Fibroblast of villous mesenchyme (primary cell): ENCODE data around the gene NFYA. TPM values are rescaled to one million over a fixed set of nuclear protein-coding genes. Genes with fewer than 3 reads are reported as not detected.

Experiments used
- DNase-seq: peaks from one replicate; pipeline ENCODE4 v3.0.0-alpha.2; 2010; ENCODE audit warnings: low read depth
- H3K4me3 ChIP-seq: 2 replicates; pipeline ENCODE4 v1.5.1; 2011; ENCODE audit warnings: low read depth, mild to moderate bottlenecking, low read length
- total RNA-seq: library from RNA; depleted of rRNA; stranded (reverse); fragments of >200 nt; gene quantifications from 2 replicates; pipeline ENCODE4 v1.2.3, GENCODE V29; 2012
- TF ChIP-seq, protein P1 (sequence below): IDR thresholded peaks from 2 replicates; pipeline ENCODE4 v1.5.1; 2012; ENCODE audit warnings: low read depth, mild to moderate bottlenecking, low read length; ENCODE audit not compliant: insufficient read depth

The NFYA gene
- total RNA-seq, 1 donor, result 10.4 TPM

DNA sequence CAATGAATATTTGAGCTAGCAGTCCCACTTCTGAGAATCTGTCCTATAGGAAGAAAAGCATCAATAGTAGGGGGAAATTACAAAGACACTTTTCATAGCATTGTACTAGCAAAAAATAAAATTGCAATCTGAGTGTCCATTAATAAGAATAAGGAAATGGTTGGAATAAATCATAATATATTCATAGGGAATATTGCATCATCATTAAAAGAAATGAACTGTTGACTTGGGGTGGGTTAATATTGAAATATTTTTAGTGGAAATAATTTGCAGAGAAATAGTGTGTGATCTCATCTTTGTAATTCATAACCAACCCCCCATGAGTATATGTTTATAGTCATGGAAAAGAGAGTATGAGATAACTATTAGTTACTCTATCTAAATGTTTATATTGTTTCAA is 12.4 kb downstream of the NFYA start:
- DNase-seq, result no peak
- H3K4me3 ChIP-seq, result no peak overlapping the region
- TF ChIP-seq, protein P1, sequence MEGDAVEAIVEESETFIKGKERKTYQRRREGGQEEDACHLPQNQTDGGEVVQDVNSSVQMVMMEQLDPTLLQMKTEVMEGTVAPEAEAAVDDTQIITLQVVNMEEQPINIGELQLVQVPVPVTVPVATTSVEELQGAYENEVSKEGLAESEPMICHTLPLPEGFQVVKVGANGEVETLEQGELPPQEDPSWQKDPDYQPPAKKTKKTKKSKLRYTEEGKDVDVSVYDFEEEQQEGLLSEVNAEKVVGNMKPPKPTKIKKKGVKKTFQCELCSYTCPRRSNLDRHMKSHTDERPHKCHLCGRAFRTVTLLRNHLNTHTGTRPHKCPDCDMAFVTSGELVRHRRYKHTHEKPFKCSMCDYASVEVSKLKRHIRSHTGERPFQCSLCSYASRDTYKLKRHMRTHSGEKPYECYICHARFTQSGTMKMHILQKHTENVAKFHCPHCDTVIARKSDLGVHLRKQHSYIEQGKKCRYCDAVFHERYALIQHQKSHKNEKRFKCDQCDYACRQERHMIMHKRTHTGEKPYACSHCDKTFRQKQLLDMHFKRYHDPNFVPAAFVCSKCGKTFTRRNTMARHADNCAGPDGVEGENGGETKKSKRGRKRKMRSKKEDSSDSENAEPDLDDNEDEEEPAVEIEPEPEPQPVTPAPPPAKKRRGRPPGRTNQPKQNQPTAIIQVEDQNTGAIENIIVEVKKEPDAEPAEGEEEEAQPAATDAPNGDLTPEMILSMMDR, result no peak

DNA sequence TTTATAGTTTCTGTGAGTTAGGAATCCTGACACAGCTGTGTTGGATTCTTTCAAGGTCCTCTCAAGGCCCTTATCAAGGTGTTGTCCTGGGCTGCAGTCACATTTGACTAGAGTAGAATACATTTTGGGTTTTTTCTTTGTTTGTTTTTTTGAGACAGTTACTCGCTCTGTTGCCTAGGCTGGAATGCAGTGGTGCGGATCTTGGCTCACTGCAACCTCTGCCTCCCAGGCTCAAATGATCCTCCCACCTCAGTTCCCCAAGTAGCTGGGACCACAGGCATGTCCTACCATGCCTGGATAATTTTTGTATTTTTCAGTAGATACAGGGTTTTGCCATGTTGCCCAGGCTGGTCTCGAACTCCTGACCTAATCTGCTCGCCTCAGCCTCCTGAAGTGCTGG is 15.7 kb downstream of the NFYA start:
- TF ChIP-seq, protein P1, result no peak
- no peak for DNase-seq
- H3K4me3 ChIP-seq, result no peak overlapping the region

DNA sequence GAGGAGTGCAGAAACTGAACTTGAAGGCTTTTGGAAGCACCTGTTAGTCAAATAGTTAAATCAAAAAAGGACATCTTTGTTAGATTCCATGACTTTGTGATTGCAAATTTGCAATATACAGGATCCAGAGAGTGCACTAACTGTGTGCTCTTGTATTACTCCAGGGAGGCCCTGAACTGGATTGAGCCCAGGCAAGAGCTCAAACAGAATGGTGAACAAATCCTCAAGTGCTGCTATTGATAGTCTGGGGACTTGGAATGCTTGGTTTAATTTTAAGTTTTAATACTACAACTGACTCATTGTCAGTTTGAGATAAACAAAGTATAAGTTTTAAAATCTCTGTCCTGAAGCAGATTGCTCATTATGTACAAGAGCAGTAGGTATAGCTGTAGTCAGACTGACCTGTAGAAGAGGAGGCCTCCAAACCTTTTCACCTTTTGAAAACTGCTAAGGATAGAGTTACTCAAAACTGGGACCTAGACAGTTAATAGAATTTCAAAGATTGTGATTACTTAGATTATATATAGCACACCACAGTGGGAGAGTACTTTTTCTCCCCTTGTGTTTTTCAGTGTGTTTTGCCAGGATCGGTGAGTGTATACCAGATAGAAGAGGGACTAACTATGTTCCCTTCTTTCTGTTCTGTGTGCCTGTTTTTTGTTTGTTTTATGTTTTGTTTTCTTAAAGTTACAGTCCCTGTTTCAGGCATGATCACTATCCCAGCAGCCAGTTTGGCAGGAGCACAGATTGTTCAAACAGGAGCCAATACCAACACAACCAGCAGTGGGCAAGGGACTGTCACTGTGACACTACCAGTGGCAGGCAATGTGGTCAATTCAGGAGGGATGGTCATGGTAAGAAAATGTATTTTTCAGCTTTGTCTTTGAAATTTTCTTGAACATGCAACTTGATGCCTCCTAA is 18.3 kb downstream of the NFYA start:
- TF ChIP-seq, protein P1, result no peak
- no peak for DNase-seq
- H3K4me3 ChIP-seq, result no peak overlapping the region

DNA sequence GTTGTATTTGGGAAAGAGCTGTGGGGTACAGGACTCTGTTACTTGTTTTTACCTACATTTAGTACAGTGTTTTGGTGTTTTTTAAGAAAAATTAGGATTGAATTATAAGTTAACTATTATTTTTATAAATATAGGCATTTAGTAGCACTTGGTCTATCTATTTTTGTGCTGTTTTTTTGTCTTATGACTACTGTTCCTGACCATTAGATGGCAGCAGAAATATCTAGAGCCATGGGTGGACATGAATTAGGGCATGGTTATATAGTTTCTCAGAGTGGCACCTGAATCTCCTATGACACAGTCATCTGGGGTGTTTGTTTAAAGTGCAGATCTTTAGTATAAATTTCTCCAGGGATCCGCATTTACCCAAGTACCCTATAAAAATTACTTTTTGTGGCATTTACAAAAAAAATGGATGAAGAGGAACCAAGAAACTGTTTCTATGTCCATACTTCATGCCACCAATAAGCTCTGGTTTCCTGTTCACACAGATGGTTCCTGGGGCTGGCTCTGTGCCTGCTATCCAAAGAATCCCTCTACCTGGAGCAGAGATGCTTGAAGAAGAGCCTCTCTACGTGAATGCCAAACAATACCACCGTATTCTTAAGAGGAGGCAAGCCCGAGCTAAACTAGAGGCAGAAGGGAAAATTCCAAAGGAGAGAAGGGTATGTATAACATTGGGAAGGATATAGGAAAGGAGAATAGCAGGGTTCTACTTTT is 19.8 kb downstream of the NFYA start:
- peak; percentile 26 for DNase-seq
- TF ChIP-seq, protein P1, result peak; percentile 40
- H3K4me3 ChIP-seq, result no peak overlapping the region

DNA sequence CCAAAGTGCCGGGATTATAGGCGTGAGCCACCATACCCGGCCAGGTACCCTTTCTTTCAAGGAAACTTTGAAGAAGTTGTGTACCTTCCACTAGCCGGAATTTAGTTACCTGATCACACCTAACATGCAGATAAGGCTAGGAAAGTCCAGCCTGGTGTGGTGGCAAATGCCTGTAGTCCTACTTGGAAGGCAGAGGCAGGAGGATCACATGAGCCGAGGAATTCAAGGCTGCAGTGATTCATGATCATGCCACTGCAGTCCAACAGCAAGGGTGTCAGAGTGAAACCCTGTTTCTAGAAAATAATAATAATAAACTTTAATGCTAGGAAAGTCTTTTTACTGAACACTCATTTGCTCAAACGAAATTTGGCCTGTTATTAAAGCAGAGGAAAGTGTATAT is 21.0 kb downstream of the NFYA start:
- H3K4me3 ChIP-seq, result no peak overlapping the region
- TF ChIP-seq, protein P1, result no peak
- DNase-seq, result peak; percentile 31

DNA sequence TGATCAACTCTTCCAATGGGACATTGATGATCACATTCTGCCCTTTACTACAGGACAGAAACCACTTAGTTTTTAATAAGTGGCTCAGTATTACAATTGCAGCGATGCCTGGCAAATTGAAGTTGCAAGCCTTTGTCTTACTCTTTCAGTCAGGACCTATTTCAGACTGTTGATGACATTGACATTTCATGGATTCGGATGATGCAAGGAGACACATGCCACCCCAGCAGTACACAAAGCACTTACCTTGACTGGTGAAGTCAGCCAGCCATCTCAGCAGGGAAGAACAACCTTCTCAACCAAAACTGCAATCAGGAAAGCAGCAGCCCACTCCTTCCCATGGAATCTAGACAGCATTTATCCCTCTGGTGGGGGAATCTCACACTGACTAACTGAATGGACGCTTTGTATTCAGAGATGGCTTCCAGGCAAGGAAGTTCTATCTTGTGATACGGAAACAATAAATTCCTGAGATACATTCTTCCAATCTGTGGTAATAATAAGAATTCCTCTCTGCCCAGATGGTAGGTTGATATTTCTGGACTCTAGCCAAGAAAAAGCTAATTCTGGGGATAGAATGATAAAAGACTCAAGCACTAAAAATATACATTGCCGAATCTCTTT is 24.8 kb downstream of the NFYA start:
- DNase-seq, result peak; percentile 54
- no peak overlapping the region for H3K4me3 ChIP-seq
- TF ChIP-seq, protein P1, result peak; percentile 7
